Mucosa of descending colon (tissue), 3 donors: Measurements from ENCODE around the gene SACM1L. TPM values are rescaled to one million over a fixed set of nuclear protein-coding genes. Genes with fewer than 3 reads are reported as not detected.

Source experiments
- ATAC-seq: fragments of 200-7000 bp; cut with Tn5 transposase; one replicate; pipeline ENCODE4 v1.9.1; 2020; ENCODE audit warnings: mild to moderate bottlenecking, moderate library complexity
- DNase-seq, 3 donors: peaks; one replicate each; pipeline ENCODE4 v3.0.0-alpha.2; 2020
- H3K36me3 ChIP-seq: fragments of 200-600 bp; one replicate; pipeline ENCODE4 v1.8.0; 2021; ENCODE audit warnings: low read depth, mild to moderate bottlenecking
- H3K4me1 ChIP-seq: fragments of 200-600 bp; one replicate; pipeline ENCODE4 v1.8.0; 2021; ENCODE audit warnings: low read depth, mild to moderate bottlenecking
- H3K4me3 ChIP-seq: fragments of 200-600 bp; one replicate; pipeline ENCODE4 v1.8.0; 2021; ENCODE audit warnings: mild to moderate bottlenecking
- H3K9me3 ChIP-seq: fragments of 200-600 bp; one replicate; pipeline ENCODE4 v1.8.0; 2021; ENCODE audit warnings: mild to moderate bottlenecking
- CTCF ChIP-seq: fragments of 200-600 bp; IDR thresholded peaks from one replicate; pipeline ENCODE4 v1.8.0; 2022; ENCODE audit warnings: antibody characterized with exemption, mild to moderate bottlenecking
- intact Hi-C, 2 donors: fragments of 100-400 bp; cut with DNase I in 1 of 2; cut with micrococcal nuclease in 1 of 2; formaldehyde crosslinking; loops; one replicate each; pipeline versions ENCODE4 v1.11.0 to v1.11.1; 2022; cut with DNase I, micrococcal nuclease
- total RNA-seq, 3 donors: library from RNA; stranded (reverse); fragmentation: NEBNext Ultra II Directional in 2 of 3; extraction: Animal tissue kit (Norgen Biotek cat#: 25700) in 2 of 3; gene quantifications; one replicate each; pipeline versions ENCODE4 v1.2.1 to v1.2.4, GENCODE V29; 2021 to 2023
- donor health status: DM: no; HTN: no; CAD: no; lungs with moderate emphysema.
- donor health status: DM: no; HTN: no; CAD: no.
- donor health status: DM: no; HTN: yes; CAD: no.

SACM1L gene
- total RNA-seq, 3 donors from 2014 or later = 54.1 to 62.6 (median 57.2) TPM

DNA sequence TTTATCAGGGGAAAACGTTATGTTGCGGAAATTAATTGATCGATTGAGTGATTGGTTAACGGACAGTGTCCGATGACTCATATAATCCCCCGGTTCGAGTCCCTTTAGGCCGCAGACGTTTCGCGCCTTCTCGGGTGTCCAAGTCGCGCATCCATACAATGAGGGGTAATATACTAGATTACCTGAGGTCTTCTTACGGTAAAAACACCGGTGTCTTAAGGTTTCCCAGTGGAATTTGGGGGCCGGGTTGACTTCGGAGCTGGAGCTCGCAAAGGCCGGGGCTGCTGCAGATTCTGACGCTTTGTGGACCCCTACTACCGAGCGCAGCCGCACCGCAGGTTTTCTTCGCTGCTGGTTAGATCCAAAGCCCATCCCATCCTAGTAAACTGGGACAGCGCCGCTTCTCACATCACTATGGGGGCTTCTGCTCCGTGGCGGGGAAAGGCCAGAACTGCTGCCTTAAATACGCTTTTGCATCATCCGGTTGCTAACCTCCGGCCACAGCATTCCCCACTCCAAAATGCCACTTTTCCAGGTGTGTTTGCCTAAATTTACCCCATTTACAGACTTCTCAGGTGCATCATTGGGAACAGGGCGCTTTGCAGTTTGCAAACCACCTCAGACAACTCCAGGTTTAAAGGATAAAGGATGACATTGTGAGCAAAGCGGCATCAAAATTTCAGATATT, 858 bp upstream of the SACM1L start:
- Histone ChIP-seq H3K36me3 (no peaks in the 10 kb centered on the region), H3K4me1 (peaks cover 23% of the 10 kb centered on the region), H3K4me3 (peak overlapping the region; percentile 10), H3K9me3 (no peaks in the 10 kb centered on the region)
- no peak for ATAC-seq
- intact Hi-C loops = no loop called here
- no peak for TF ChIP-seq CTCF
- DNase-seq = peak in 2 of 3 donors; percentile 51 to 53

DNA sequence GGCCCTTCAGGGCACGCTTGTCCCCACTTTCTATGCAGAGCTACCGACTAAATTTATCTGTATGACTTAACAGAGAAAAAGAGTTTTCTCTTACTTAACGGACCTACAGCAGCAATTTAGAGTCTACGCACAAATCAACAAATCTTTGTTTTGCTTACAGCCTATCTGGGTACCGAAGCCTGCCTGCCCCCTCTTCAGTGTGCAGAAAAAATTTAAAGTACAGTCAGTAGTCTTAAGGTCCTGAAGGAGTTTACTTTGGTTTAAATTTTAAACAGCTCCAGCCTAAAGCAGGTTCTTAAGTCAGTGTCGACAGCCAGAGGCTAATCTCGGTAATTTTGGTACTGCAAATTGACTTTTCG, 570 bp downstream of the SACM1L start:
- TF ChIP-seq CTCF = no peak
- peak overlapping the region; percentile 47 for H3K4me3 ChIP-seq
- no peaks in the 10 kb centered on the region for H3K9me3 ChIP-seq
- DNase-seq (no peak), ATAC-seq (no peak)
- peaks cover 29% of the 10 kb centered on the region for H3K4me1 ChIP-seq
- no peaks in the 10 kb centered on the region for H3K36me3 ChIP-seq
- intact Hi-C loops = no loop called here

- TF ChIP-seq CTCF = no peak
- intact Hi-C loops = no loop called here
- peak overlapping the region; percentile 47 for H3K4me3 ChIP-seq
- DNase-seq = no peak
- H3K36me3 ChIP-seq = no peaks in the 10 kb centered on the region
- peaks cover 29% of the 10 kb centered on the region for H3K4me1 ChIP-seq
- ATAC-seq = no peak
- H3K9me3 ChIP-seq = no peaks in the 10 kb centered on the region
Measured at GRCh38 chr3:45690336-45691035, 1.3 kb downstream of the SACM1L start.

DNA sequence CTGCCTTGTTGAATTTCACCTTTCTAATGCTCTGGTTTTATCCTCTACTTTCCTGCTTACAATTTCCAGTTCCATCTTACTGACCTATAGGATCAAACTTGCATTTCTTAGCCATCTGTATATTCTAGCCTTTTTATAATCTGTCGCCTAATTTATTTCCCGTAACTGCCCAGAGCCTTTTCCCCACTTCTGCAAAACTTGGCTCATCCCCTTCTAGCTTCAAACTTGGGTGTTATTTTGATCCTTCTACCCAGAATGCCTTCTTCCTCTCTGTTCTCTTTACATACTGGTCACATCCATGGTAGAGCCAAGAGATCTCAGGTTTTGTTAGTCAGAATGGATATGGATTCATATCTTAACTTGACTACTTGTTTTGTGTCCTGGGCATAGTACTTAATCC, 2.6 kb downstream of the SACM1L start:
- Histone ChIP-seq H3K4me3 (no peak overlapping the region), H3K4me1 (peaks cover 29% of the 10 kb centered on the region), H3K9me3 (no peaks in the 10 kb centered on the region), H3K36me3 (no peaks in the 10 kb centered on the region)
- TF ChIP-seq CTCF = no peak
- intact Hi-C loops = no loop called here
- ATAC-seq (no peak), DNase-seq (no peak)

DNA sequence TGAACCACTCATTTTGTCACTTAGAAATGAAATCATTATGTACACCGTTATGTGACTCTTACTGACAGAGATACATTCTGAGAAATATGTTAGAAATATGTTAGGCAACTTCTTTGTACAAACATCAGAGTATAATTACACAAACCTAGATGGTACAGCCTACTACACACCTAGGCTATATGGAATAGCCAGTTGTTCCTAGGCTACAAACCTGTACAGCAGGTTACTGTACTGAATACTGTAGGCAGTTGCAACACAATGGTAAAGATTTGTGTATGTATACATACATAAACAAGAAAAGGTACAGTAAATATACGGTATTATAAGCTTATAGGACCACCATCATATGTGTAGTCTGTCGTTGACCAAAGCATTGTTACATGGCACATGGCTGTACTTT, 3.7 kb downstream of the SACM1L start:
- no peaks in the 10 kb centered on the region for H3K9me3 ChIP-seq
- intact Hi-C loops = no loop called here

More for the DNA sequence above, 3.7 kb downstream of the SACM1L start:
- ATAC-seq (no peak), DNase-seq (no peak)
- Histone ChIP-seq H3K4me1 (peaks cover 29% of the 10 kb centered on the region), H3K4me3 (no peak overlapping the region), H3K36me3 (no peaks in the 10 kb centered on the region)
- TF ChIP-seq CTCF = no peak
